Right lobe of liver (tissue), 4 donors: ENCODE results near the gene FGF2.

Experiments used
- POLR2A ChIP-seq: fragments of 450-650 bp; IDR thresholded peaks from one replicate; pipeline ENCODE4 v1.6.1; 2017; ENCODE audit warnings: antibody characterized with exemption, mild to moderate bottlenecking
- TF ChIP-seq, protein P1 (sequence below), 4 donors: fragments of 200-600 bp in 3 of 4; fragments of 450-650 bp in 1 of 4; IDR thresholded peaks; one replicate each; pipeline versions ENCODE4 v1.5.1 to v1.8.0; 2016 to 2022; ENCODE audit warnings: antibody characterized with exemption in 4 of 4, mild to moderate bottlenecking in 2 of 4
- donor health status: DM: no; HTN: no; CAD: no.
- donor health status: DM: no; HTN: no; CAD: no.
- donor health status: DM: no; HTN: yes; CAD: no.

DNA sequence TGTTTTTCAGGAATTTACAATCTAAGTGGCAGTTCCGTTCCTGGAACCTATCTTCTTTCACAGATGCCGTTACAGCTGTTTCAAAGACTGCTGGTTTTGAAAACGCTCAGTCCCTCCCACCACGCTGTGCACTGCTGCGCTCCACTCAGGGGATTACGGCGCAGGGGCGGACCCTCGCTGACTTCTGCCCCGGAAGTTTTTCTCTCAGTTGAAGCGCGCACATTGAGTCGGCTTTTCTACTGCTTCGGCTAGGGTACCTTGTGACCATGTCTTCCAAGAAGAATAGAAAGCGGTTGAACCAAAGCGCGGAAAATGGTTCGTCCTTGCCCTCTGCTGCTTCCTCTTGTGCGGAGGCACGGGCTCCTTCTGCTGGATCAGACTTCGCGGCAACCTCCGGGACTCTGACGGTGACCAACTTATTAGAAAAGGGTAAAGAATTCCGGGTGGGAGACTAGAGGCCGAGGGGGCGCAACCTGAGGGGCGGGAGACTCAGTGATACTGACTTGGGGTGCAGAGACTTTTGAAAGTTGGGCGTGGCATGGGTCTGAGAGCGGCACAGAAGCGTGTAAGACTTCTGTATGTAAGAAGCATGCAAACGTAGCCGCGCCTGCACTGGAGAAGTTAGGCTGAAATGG, 96.4 kb downstream of the FGF2 start:
- no peak for TF ChIP-seq POLR2A
- TF ChIP-seq, protein P1, sequence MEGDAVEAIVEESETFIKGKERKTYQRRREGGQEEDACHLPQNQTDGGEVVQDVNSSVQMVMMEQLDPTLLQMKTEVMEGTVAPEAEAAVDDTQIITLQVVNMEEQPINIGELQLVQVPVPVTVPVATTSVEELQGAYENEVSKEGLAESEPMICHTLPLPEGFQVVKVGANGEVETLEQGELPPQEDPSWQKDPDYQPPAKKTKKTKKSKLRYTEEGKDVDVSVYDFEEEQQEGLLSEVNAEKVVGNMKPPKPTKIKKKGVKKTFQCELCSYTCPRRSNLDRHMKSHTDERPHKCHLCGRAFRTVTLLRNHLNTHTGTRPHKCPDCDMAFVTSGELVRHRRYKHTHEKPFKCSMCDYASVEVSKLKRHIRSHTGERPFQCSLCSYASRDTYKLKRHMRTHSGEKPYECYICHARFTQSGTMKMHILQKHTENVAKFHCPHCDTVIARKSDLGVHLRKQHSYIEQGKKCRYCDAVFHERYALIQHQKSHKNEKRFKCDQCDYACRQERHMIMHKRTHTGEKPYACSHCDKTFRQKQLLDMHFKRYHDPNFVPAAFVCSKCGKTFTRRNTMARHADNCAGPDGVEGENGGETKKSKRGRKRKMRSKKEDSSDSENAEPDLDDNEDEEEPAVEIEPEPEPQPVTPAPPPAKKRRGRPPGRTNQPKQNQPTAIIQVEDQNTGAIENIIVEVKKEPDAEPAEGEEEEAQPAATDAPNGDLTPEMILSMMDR (IDR thresholded peaks at IDR 0.05), result no peak
